KMS-11 (cell line): ENCODE results near the gene CCL24.

Experiments
- H2AFZ ChIP-seq: fragments of 200-600 bp; sonication (generic); 2 replicates; pipeline ENCODE4 v1.6.1; 2016; ENCODE audit warnings: antibody characterized with exemption, mixed run types, low read depth
- H3K27ac ChIP-seq: fragments of 200-600 bp; sonication (generic); 2 replicates; pipeline ENCODE4 v1.6.1; 2016; ENCODE audit warnings: mild to moderate bottlenecking, mixed run types
- H3K27me3 ChIP-seq: fragments of 200-600 bp; sonication (generic); 2 replicates; pipeline ENCODE4 v1.6.1; 2017; ENCODE audit warnings: mild to moderate bottlenecking, low read depth, mixed run types, moderate library complexity; ENCODE audit not compliant: insufficient read depth
- H3K36me3 ChIP-seq: fragments of 200-600 bp; sonication (generic); 2 replicates; pipeline ENCODE4 v1.6.1; 2017; ENCODE audit warnings: mild to moderate bottlenecking, mixed run types; ENCODE audit not compliant: insufficient read depth
- H3K4me1 ChIP-seq: fragments of 200-600 bp; sonication (generic); 2 replicates; pipeline ENCODE4 v1.6.1; 2016; ENCODE audit warnings: mild to moderate bottlenecking, low read depth, mixed run types; ENCODE audit not compliant: poor library complexity, severe bottlenecking
- H3K4me2 ChIP-seq: fragments of 200-600 bp; sonication (generic); 2 replicates; pipeline ENCODE4 v1.7.0; 2016; ENCODE audit warnings: mild to moderate bottlenecking, mixed run types
- H3K4me3 ChIP-seq: fragments of 200-600 bp; sonication (generic); IDR thresholded peaks from 2 replicates; pipeline ENCODE4 v1.6.1; 2017; ENCODE audit warnings: low read depth, low read length, mixed read lengths; ENCODE audit not compliant: insufficient read depth
- H3K79me2 ChIP-seq: fragments of 200-600 bp; sonication (generic); 2 replicates; pipeline ENCODE4 v1.6.1; 2016; ENCODE audit warnings: low read depth, mixed run types; ENCODE audit not compliant: insufficient read depth
- H3K9ac ChIP-seq: fragments of 200-600 bp; sonication (generic); 2 replicates; pipeline ENCODE4 v1.6.1; 2016; ENCODE audit warnings: mild to moderate bottlenecking, mixed run types
- H4K20me1 ChIP-seq: fragments of 200-600 bp; sonication (generic); 2 replicates; pipeline ENCODE4 v1.6.1; 2016; ENCODE audit warnings: mild to moderate bottlenecking, mixed run types; ENCODE audit not compliant: insufficient read depth
- TF ChIP-seq, protein P1 (sequence below): fragments of 200-600 bp; sonication (generic); conservative IDR thresholded peaks from 2 replicates; pipeline ENCODE4 v1.6.1; 2017; ENCODE audit warnings: low read depth, mild to moderate bottlenecking, antibody characterized with exemption, low read length, moderate library complexity, mixed read lengths

Gene CCL24

DNA sequence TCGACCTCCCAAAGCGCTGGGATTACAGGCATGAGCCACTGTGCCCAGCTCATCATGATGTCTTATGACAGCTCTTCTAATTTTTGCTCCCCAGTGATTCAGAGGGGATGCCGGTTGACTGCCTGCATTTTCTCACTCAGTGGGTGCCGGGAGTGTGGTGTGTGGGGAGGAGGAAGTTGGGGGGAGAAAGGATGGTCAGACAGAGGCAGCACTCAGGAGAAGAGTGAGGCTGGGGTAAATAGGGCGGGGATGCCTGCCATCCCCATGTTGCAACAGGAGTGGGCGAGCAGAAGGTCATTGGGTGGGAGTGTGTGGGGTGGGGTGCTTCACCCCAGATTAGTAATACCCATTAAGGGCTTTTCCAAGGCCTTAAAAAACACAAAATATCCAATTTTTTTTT is 3.5 kb upstream of the CCL24 start:
- TF ChIP-seq, protein P1, sequence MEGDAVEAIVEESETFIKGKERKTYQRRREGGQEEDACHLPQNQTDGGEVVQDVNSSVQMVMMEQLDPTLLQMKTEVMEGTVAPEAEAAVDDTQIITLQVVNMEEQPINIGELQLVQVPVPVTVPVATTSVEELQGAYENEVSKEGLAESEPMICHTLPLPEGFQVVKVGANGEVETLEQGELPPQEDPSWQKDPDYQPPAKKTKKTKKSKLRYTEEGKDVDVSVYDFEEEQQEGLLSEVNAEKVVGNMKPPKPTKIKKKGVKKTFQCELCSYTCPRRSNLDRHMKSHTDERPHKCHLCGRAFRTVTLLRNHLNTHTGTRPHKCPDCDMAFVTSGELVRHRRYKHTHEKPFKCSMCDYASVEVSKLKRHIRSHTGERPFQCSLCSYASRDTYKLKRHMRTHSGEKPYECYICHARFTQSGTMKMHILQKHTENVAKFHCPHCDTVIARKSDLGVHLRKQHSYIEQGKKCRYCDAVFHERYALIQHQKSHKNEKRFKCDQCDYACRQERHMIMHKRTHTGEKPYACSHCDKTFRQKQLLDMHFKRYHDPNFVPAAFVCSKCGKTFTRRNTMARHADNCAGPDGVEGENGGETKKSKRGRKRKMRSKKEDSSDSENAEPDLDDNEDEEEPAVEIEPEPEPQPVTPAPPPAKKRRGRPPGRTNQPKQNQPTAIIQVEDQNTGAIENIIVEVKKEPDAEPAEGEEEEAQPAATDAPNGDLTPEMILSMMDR = no peak
- Histone ChIP-seq H3K4me2 (no peak overlapping the region), H3K4me1 (no peaks in the 10 kb centered on the region), H4K20me1 (no peaks in the 10 kb centered on the region), H3K36me3 (no peaks in the 10 kb centered on the region), H3K79me2 (no peaks in the 10 kb centered on the region), H3K9ac (no peak overlapping the region), H3K27me3 (no peaks in the 10 kb centered on the region; the same call in 1 of the 2 replicates), H2AFZ (no peak overlapping the region), H3K27ac (no peak overlapping the region), H3K4me3 (no peak overlapping the region)

DNA sequence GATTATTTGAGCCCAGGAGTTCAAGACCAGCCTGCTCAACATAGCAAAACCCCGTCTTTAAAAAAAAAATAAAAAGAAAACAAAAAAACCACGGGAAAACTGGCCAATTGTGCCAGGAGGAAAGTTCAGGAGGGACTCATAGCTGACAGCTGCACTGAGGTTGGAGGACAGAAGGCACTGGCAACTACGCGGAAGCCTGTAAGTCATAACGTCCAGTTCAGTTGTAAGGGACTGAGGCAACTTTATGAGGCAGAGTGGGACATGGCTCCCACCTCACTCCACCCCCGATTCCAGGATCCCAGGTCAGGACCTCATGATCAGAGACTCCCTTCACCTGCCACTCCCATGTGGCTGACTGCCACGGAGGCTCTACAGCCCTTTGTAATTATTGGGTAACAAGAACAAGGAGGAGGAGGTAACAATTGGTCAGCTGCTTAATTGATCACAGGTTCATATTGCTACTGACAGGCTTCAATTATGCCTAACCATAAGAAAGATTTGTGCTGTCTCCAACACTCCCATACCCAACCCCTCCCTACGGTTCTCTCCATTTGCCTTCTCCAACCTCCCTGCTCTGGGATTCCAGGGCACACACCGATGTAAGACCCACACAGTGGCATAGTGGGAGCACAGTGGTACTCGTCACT is 1.9 kb upstream of the CCL24 start:
- H3K79me2 ChIP-seq = no peaks in the 10 kb centered on the region
- no peak overlapping the region for H3K4me2 ChIP-seq
- H3K27ac ChIP-seq = no peak overlapping the region
- H3K36me3 ChIP-seq = no peaks in the 10 kb centered on the region
- no peak overlapping the region for H2AFZ ChIP-seq
- no peaks in the 10 kb centered on the region for H3K4me1 ChIP-seq
- TF ChIP-seq, protein P1 = no peak
- no peak overlapping the region for H3K4me3 ChIP-seq
- H3K9ac ChIP-seq = no peak overlapping the region
- no peaks in the 10 kb centered on the region for H4K20me1 ChIP-seq
- no peaks in the 10 kb centered on the region; the same call in 1 of the 2 replicates for H3K27me3 ChIP-seq

DNA sequence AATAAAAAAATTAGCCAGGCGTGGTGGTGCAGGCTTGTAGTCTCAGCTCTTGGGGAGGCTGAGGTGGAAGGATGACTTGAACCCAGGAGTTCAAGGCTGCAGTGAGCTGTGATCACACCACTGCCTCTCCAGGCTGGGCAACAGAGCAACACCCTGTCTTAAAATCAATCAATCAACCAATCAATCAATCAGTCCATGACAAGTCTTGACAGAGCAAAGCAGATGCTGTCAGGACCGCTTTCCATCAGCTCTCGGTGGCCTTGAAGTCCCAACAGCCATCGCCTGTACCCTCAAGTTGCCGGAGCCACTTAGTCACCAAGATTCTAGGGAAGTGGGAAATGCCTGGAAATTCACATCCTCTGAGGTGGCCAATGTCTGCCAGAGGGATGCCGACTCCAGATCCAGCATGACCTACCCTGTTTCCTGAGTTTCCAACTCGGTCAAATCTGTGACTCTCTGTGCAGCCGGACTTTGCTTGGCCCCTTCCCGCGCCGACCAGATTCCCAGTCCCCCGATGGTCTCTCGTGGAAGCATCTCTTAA is 871 bp upstream of the CCL24 start:
- no peaks in the 10 kb centered on the region for H3K4me1 ChIP-seq
- TF ChIP-seq, protein P1 = no peak
- H3K4me2 ChIP-seq = no peak overlapping the region
- H3K36me3 ChIP-seq = no peaks in the 10 kb centered on the region
- H4K20me1 ChIP-seq = no peaks in the 10 kb centered on the region
- no peak overlapping the region for H3K4me3 ChIP-seq
- no peaks in the 10 kb centered on the region for H3K27me3 ChIP-seq
- H3K27ac ChIP-seq = no peak overlapping the region
- no peaks in the 10 kb centered on the region for H3K79me2 ChIP-seq
- no peak overlapping the region for H2AFZ ChIP-seq
- no peak overlapping the region for H3K9ac ChIP-seq

DNA sequence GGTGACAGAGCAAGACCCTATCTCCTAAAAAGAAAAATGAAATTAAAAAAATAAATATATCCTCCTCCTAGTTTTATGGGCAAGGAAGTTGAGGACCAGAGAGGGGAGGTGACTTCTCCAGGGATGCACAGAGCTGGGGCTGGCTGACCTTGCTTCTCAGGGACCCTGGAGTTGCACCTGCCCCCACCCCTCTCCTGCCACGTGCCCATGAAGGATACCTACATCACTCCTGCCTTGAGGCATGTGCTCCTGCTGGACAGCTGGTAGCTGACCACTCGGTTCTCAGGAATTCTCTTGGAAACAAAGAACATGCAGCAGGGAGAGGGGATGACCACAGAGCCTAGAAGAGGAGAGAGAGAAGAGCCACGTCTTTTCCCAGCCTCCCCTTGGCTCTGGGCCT is 522 bp downstream of the CCL24 start:
- no peak overlapping the region for H3K27ac ChIP-seq
- no peaks in the 10 kb centered on the region for H3K4me1 ChIP-seq
- no peaks in the 10 kb centered on the region for H3K36me3 ChIP-seq
- no peak overlapping the region for H2AFZ ChIP-seq
- H3K9ac ChIP-seq = no peak overlapping the region
- TF ChIP-seq, protein P1 = no peak
- H3K4me2 ChIP-seq = no peak overlapping the region
- no peaks in the 10 kb centered on the region for H3K27me3 ChIP-seq
- H3K4me3 ChIP-seq = no peak overlapping the region
- no peaks in the 10 kb centered on the region for H4K20me1 ChIP-seq
- no peaks in the 10 kb centered on the region for H3K79me2 ChIP-seq
